ENCODE results near the gene ARID1B.
"Not testable (repeated sequence)": the region's sequence is repeated elsewhere in the genome, so short reads cannot be mapped to it uniquely, and the experiment has no call there.

ARID1B gene

DNA sequence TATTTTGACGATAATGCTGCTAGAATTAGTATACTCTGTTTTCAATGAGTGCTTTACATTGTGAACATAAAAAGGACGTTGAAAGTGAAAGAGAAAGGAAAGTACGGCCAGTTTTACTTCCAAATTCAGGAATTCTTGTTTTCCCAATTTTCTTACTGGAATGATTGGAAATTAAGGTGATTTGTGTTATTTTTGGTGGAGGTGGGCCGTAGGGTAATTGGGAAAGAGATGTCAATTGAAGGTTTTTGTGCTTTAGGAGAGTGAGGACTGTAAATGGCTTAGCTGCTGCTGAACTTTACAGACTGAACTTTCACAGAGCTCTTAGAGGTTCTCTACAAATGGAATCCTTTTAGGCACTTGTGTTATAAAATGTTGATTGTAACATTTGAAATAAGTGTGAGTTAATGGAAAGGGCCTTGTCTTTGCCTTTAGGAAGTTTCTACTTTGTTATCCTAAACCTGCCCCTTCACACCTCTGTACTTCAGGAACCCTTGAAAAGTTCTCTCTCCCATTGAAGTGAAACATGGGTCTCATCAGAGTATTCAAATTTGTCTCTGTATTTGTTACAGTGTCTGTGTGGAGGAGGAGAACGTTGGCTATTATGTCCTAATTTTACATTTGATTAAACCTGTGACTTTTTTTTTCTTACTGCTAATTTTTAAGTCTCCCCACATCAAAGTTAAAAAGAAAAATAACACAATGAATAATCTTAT lies 256.4 kb downstream of the ARID1B start:
- no peak for DNase-seq

- DNase-seq, result peak; percentile 34
Observed at GRCh38 chr6:157034436-157035230, 257.5 kb downstream of the ARID1B start.

GRCh38 chr6:157035546-157035945 lies 258.4 kb downstream of the ARID1B start:
- no peak for DNase-seq

DNA sequence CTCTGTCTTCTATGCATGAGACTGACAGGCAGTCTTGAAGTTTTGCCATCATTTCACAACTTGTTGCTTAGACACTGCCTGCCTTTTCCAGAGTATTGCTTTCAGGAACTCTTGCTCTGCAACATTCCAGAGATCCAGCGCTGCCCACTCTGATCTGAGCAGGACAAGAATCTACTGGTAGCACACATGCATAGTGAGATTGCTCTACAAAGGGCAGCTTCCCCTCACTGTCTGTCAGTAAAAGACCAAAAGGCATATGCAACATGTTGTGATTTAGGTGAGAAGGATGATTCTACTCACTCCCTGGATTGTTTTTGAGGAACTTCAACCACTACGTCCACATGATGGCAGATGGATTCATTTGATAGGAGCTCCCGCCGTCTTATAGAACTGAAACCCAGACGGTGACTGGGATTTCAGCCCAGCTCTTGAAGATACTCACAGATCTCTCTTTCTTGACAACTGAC lies 259.1 kb downstream of the ARID1B start:
- DNase-seq, result no peak

DNA sequence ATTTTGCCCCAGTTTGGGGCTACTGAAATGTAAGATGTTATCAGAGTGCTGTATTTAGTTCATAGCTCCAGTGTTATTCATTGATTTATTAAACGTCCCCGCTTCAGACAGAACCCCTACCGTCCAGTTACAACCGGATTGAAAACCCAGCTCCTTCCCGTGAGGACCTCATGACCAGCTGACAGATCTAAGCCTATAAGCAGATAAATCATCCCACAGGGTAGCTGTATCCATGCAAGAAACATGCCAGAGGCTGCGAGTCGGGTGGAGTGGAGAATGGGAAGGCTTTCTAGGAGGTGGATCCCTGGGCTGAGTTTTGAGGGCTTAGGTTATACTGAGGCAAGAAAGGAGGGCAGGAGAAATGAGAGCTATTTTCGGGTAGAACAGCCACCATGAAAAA lies 260.0 kb downstream of the ARID1B start:
- DNase-seq, result no peak

- no peak for DNase-seq
Observed at GRCh38 chr6:157038610-157039009, 261.4 kb downstream of the ARID1B start.

GRCh38 chr6:157039639-157040038 lies 262.5 kb downstream of the ARID1B start:
- DNase-seq, result not testable (repeated sequence)

DNA sequence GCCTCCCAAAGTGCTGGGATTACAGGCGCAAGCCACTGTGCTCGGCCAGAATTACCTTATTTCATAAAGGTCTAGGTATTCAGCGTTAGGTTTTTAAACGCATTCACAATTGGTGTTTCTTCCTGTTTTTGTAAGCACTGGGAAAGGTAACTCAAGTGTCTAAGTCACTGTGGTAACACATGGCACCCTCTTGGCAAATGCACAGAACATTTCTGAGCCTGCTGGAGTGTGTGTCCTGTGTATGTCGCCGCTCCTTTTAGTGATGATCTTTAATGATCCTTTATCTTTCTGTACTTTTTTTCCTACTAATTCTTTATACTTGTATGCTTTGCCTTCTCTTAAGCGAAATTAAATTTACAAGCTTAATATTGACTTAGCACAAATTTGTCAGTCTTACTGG lies 263.0 kb downstream of the ARID1B start:
- DNase-seq, result no peak

GRCh38 chr6:157045831-157046454 lies 268.8 kb downstream of the ARID1B start:
- DNase-seq, result peak; percentile 68

DNA sequence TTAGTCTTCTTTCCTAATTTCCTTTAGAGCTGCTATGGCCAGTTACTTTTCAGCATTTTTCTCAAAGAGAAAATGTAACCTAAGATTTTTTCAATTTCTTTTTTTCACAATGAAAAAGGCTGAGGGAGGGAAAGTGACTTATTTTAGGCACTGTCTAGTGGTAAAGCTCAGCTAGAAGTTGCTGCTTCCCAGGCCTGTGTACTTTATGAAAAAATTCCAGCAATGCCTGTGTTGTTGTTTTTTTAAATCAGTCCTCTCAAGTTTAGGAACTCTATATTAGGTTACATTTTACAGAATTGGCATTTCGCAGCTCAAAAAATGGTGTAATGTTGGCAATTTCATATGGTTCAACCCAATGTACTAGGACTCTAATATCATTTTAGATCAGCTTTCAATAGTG lies 269.6 kb downstream of the ARID1B start:
- no peak for DNase-seq

DNA sequence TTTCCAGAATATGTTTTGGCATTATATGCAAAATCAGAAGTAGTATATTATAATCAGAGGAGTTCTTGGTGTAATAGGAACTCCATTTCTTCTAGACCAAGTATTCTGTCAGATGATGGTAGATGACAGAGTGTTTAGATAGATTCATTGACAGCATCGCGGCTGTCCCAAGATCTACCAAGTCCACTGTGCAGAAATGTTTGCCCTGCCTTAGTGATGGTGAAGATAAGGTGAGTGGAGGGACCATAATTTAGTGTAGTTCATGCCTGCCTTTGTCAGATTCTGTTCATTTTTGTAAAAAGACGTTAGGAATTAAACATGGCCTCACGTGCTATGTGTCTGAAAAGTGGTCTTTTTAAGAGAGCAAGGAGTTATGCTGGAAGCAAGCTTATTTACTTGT lies 270.1 kb downstream of the ARID1B start:
- DNase-seq, result no peak

- no peak for DNase-seq
Observed at GRCh38 chr6:157047951-157048350, 270.8 kb downstream of the ARID1B start.

GRCh38 chr6:157049133-157049532 lies 272.0 kb downstream of the ARID1B start:
- DNase-seq, result no peak

DNA sequence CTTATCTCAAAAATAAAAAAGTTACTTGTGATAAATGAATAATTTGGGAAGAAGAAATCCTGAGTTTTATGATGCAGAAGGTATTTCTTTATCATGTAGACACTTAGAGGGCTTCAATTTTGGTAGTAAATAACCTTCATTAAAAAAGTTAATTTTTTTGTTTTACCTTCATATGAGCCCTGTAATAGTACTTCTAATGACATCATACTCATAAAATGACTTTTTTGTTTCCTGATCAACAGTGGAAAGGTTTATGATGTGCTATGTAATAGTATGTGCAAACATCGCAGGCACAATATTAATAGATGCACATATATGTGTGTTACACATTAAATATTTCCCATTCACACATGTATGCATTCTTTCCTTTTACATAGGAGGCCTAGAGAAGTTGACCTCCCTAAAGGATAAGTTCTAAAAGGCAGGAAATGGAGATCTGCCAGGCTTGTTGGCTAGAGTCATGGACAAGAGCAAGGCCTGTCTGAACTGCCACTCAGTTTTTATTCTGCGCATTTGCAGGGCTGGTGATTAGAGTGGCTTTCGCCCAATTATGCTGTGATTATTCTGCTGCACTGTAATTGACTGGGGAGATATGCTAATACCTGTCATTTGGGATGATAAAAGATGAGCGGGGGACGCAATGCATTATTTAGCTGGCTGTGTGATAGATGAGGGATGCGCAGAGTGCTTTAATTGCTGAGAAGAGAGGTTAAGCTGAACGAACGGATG lies 273.5 kb downstream of the ARID1B start:
- peak; percentile 91 for DNase-seq

GRCh38 chr6:157054531-157054979 lies 277.4 kb downstream of the ARID1B start:
- DNase-seq, result no peak

- no peak for DNase-seq
Observed at GRCh38 chr6:157055863-157056262, 278.7 kb downstream of the ARID1B start.

GRCh38 chr6:157056275-157056674 lies 279.1 kb downstream of the ARID1B start:
- no peak for DNase-seq

DNA sequence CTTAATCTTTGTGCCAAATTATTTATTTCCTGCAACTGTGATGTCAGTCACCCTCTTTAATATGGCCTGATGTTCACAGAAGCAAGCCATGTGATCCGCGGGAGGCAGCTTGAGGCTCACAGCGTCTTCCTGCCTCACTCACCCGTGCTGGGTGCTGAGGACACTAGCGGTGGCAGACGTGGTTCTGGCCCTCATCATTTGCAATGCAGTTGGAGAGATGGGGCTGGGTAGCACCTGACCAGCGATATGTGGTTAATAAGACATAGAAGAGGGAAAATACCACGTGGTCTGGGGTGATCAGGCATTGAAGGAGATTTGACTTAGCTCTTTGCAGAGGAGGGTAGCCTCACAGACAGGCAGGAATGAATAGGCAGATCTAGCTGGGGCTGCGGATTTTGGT lies 281.4 kb downstream of the ARID1B start:
- DNase-seq, result no peak

DNA sequence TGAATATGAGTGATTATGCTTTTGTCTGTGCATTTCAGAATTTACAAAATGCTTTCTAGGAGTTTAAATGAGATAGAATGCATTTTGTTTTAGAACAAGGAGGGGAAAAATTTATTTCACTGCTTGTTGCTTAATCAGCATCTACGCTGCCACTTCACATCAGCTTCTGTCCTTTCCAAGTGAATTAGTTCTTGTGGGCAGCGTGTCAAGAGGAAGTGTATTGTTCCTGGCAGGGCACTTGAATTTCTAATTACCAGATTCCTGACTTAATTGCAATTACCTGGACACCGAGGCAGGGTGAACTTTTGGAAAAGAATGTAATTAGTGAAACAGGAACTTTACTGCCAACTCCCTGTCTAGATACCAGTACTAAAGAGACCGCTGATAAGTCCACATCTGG lies 282.6 kb downstream of the ARID1B start:
- peak; percentile 85 for DNase-seq

- DNase-seq, result no peak
Observed at GRCh38 chr6:157060440-157060952, 283.3 kb downstream of the ARID1B start.

- DNase-seq, result no peak
Observed at GRCh38 chr6:157061770-157062594, 284.8 kb downstream of the ARID1B start.
